NB4 (cell line): ENCODE measurements around the gene KRT16.
"Not testable (repeated sequence)": the region's sequence is repeated elsewhere in the genome, so short reads cannot be mapped to it uniquely, and the experiment has no call there.

ENCODE experiments used
- DNase-seq: peaks from one replicate; pipeline ENCODE4 v3.0.0; 2010; ENCODE audit warnings: low read depth
- H3K4me3 ChIP-seq: one replicate; pipeline ENCODE4 v1.5.1; 2011; ENCODE audit warnings: mild to moderate bottlenecking, low read depth, low read length, moderate library complexity
- MAX ChIP-seq: IDR thresholded peaks from 2 replicates; pipeline ENCODE4 v1.6.1; 2011; ENCODE audit warnings: low read depth, low read length
- MYC ChIP-seq: IDR thresholded peaks from 2 replicates; pipeline ENCODE4 v1.6.1; 2011; ENCODE audit warnings: low read depth, low read length
- POLR2A ChIP-seq: IDR thresholded peaks from 2 replicates; pipeline ENCODE4 v1.6.1; 2011; ENCODE audit warnings: mild to moderate bottlenecking; ENCODE audit not compliant: insufficient read length; ENCODE audit errors: extremely low read depth
- TF ChIP-seq, protein P1 (sequence below): IDR thresholded peaks from one replicate; pipeline ENCODE4 v1.5.1; 2012; ENCODE audit warnings: low read depth, low read length

KRT16 gene

GRCh38 chr17:41617136-41617535 lies 4.6 kb upstream of the KRT16 start:
- TF ChIP-seq MYC (no peak), POLR2A (no peak), MAX (no peak)
- TF ChIP-seq, protein P1, sequence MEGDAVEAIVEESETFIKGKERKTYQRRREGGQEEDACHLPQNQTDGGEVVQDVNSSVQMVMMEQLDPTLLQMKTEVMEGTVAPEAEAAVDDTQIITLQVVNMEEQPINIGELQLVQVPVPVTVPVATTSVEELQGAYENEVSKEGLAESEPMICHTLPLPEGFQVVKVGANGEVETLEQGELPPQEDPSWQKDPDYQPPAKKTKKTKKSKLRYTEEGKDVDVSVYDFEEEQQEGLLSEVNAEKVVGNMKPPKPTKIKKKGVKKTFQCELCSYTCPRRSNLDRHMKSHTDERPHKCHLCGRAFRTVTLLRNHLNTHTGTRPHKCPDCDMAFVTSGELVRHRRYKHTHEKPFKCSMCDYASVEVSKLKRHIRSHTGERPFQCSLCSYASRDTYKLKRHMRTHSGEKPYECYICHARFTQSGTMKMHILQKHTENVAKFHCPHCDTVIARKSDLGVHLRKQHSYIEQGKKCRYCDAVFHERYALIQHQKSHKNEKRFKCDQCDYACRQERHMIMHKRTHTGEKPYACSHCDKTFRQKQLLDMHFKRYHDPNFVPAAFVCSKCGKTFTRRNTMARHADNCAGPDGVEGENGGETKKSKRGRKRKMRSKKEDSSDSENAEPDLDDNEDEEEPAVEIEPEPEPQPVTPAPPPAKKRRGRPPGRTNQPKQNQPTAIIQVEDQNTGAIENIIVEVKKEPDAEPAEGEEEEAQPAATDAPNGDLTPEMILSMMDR, result no peak
- DNase-seq, result no peak
- no peak overlapping the region for H3K4me3 ChIP-seq

GRCh38 chr17:41616486-41616885 lies 3.9 kb upstream of the KRT16 start:
- DNase-seq, H3K4me3 ChIP-seq: not testable (repeated sequence)

DNA sequence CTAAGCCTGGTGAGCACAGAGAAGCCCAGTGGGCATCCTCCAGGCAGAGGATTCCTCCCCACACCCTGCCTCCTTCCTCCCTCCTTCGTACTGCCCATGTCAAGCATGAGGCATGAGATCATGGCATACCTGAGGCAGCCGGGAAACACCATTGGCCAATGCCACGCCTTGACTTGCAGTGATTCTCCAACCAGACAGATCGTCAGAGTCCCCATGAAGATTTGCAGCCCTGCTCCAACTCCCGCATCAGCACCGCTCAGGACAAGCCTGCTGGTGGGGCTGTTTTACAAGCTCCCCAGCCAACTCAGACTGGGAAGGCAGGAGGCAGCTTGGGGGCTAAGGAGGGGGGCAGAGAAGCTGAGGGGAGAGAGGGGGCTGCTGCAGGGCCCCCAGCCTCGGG lies 2.9 kb upstream of the KRT16 start:
- no peak for DNase-seq
- TF ChIP-seq, protein P1, result no peak
- TF ChIP-seq POLR2A (no peak), MAX (no peak), MYC (no peak)
- no peak overlapping the region for H3K4me3 ChIP-seq

- H3K4me3 ChIP-seq, result not testable (repeated sequence)
- peak; percentile 67 for DNase-seq
These were observed 2.2 kb upstream of the KRT16 start for GRCh38 chr17:41614767-41615166.

DNA sequence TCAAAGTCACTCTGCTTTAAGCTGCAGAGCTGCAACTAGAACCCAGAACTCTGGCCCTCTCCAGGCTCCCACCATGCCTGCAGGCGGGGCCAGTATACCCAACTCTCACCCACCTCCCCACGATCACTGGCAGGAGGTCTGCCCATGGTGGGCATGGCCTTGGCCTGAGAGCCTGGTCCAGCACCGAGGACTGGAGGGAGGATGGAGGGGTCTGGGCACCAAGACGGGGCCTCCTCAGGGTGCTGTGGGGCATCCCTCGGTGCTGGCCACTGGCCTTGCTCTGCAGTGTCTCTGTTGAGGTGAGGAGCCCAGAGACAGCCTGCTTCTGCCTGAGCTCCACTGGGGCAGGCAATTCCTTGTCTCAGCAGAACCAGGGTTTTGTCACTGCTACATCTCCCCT lies 1.5 kb upstream of the KRT16 start:
- no peak overlapping the region for H3K4me3 ChIP-seq
- TF ChIP-seq, protein P1, result no peak
- no peak for TF ChIP-seq MAX
- no peak for TF ChIP-seq POLR2A
- TF ChIP-seq MYC, result no peak
- no peak for DNase-seq

- DNase-seq, result no peak
- H3K4me3 ChIP-seq, result no peak overlapping the region
- TF ChIP-seq, protein P1, result no peak
- TF ChIP-seq MYC, result no peak
- TF ChIP-seq MAX, result no peak
- TF ChIP-seq POLR2A, result no peak
These were observed 913 bp upstream of the KRT16 start for GRCh38 chr17:41613277-41614082.

DNA sequence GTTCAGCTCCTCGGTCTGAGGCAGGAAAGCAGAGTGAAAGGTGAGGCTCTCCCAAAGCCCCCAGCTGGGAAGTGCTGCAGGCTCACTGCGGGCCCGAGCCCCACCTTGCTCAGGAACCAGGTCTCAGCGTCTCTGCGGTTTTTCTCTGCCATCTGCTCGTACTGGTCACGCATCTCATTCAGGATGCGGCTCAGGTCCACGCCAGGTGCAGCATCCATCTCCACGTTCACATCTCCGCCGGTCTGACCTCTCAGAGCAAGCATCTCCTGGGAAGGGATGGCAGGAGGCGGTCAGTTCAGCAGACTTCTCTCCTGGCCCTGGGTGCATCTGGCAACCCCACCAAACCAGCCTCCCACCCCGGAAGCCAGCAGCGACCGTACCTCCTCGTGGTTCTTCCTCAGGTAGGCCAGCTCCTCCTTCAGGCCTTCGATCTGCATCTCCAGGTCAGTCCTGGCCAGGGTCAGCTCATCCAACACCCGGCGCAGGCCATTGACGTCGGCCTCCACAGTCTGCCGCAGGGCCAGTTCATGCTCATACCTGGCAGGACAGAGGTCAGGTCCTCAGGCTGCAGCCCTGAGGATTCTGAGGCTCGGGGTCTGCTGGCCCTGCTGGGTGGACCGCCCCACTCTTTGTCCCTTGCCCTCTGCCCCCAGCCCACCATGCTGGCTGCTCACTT lies 1.5 kb downstream of the KRT16 start:
- TF ChIP-seq, protein P1, result no peak
- no peak for TF ChIP-seq POLR2A
- no peak for TF ChIP-seq MYC
- TF ChIP-seq MAX, result no peak

DNA sequence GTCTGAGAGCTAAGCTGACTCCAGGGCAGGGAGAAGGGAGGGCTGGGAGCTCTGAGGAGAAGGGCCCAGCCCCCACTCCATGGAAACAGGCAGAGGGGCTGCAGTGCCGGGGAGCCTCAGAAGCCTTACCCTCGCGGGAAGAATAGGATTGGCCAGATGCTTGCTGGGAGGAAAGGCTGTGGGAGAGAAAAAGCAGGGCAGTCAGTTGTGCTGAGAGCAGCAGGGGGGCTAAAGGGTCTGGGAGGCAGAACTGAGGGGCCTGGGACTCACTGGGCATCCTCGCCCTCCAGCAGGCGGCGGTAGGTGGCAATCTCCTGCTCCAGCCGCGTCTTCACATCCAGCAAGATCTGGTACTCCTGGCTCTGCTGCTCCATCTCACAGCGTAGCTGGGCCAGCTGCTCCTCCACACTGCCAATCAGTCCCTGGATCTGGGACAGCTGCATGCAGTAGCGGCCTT lies 2.5 kb downstream of the KRT16 start:
- not testable (repeated sequence) for H3K4me3 ChIP-seq, DNase-seq

More for the DNA sequence above, 1.5 kb downstream of the KRT16 start:
- no peak overlapping the region for H3K4me3 ChIP-seq
- DNase-seq, result no peak

DNA sequence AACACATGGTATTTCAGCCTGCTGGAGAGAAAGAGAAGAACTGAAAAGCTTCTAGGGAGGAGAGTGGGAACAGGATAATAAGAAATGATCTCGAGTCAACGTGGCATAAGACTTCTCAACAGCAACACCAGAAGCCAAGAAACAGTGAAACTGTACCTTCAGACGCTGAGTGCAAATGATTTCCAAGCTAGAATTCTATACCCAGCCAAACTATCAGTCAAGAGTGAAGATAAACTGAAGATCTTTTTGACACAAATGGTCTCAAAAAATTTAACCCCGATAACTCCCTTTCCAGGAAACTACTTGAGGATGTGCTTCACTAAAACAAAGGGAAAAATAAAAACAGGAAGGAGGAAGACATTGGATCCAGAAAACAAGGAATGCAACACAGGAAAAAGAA lies 5.6 kb downstream of the KRT16 start:
- H3K4me3 ChIP-seq, DNase-seq: not testable (repeated sequence)
